GM12891 (cell line): ENCODE results near the gene ZDHHC19.

ENCODE experiments used
- POLR2A ChIP-seq: IDR thresholded peaks from 2 replicates; pipeline ENCODE4 v1.6.1; 2011; ENCODE audit warnings: low read depth, low read length, control low read depth
- SPI1 ChIP-seq: IDR thresholded peaks from 2 replicates; pipeline ENCODE4 v1.6.1; 2011; ENCODE audit warnings: low read depth, low read length, control low read depth

GRCh38 chr3:196177567-196177966, 33.6 kb downstream of the ZDHHC19 start:
- no peak for TF ChIP-seq SPI1
- no peak for TF ChIP-seq POLR2A
